WTC11 (cell line): Measurements from ENCODE around the gene SDR9C7. TPM values are rescaled to one million over a fixed set of nuclear protein-coding genes. Genes with fewer than 3 reads are reported as not detected.
A peak's percentile ranks its signal among the peaks of the same experiment; 100 is the strongest.
"Not testable (repeated sequence)": the region's sequence is repeated elsewhere in the genome, so short reads cannot be mapped to it uniquely, and the experiment has no call there.

ENCODE experiments used
- ATAC-seq: fragments of 200-7000 bp; cut with Tn5 transposase; 2 replicates; pipeline ENCODE4 v1.10.0; 2021; ENCODE audit warnings: mild to moderate bottlenecking, moderate library complexity
- CTCF ChIA-PET: fragments of 300-600 bp; sonication (Branson Sonifier 250); formaldehyde crosslinking; loops from one replicate; lab custom pipeline; 2021; ENCODE audit warnings: antibody characterized with exemption; lab: Charles Lee
- POLR2A ChIA-PET: fragments of 350-600 bp; sonication (Branson Sonifier 250); formaldehyde crosslinking; loops from one replicate; lab custom pipeline; 2021; ENCODE audit warnings: antibody characterized with exemption; lab: Charles Lee
- DNase-seq: peaks from one replicate; pipeline ENCODE4 v3.0.0; 2021; ENCODE audit warnings: low spot score
- H3K27ac Mint-ChIP-seq: 2 replicates; pipeline ENCODE4 v1.8.0; 2021; ENCODE audit warnings: mixed read lengths
- H3K27me3 Mint-ChIP-seq: 2 replicates; pipeline ENCODE4 v1.8.0; 2021; ENCODE audit warnings: low read depth, mild to moderate bottlenecking, moderate library complexity, mixed read lengths
- H3K36me3 Mint-ChIP-seq: 2 replicates; pipeline ENCODE4 v1.8.0; 2021; ENCODE audit warnings: mixed read lengths
- H3K4me1 Mint-ChIP-seq: 2 replicates; pipeline ENCODE4 v1.8.0; 2022; ENCODE audit warnings: mixed read lengths
- H3K4me3 Mint-ChIP-seq: 2 replicates; pipeline ENCODE4 v1.8.0; 2021; ENCODE audit warnings: mild to moderate bottlenecking, moderate library complexity, mixed read lengths
- H3K9me3 Mint-ChIP-seq: 2 replicates; pipeline ENCODE4 v1.8.0; 2021; ENCODE audit warnings: mixed read lengths
- HMGA2 ChIP-seq: fragments of 250-450 bp; sonication (Bioruptor Pico); IDR thresholded peaks from 2 replicates; pipeline ENCODE4 v1.4.0; 2021; ENCODE audit warnings: mild to moderate bottlenecking, moderate library complexity
- ZBTB21 ChIP-seq: sonication (generic); formaldehyde crosslinking; IDR thresholded peaks from 2 replicates; pipeline ENCODE4 v1.8.1; 2023; ENCODE audit warnings: mild to moderate bottlenecking, missing genetic modification reagents, borderline replicate concordance
- total RNA-seq: library from RNA; stranded (reverse); gene quantifications from 3 replicates; pipeline ENCODE4 v1.2.3, GENCODE V29; 2021
- TF ChIP-seq, protein P1 (sequence below): sonication (generic); formaldehyde crosslinking; IDR thresholded peaks from 2 replicates; pipeline ENCODE4 v1.8.0; 2022; ENCODE audit warnings: mild to moderate bottlenecking, missing genetic modification reagents

SDR9C7 gene
- total RNA-seq, 1 experiment from 2014 or later, result not detected

DNA sequence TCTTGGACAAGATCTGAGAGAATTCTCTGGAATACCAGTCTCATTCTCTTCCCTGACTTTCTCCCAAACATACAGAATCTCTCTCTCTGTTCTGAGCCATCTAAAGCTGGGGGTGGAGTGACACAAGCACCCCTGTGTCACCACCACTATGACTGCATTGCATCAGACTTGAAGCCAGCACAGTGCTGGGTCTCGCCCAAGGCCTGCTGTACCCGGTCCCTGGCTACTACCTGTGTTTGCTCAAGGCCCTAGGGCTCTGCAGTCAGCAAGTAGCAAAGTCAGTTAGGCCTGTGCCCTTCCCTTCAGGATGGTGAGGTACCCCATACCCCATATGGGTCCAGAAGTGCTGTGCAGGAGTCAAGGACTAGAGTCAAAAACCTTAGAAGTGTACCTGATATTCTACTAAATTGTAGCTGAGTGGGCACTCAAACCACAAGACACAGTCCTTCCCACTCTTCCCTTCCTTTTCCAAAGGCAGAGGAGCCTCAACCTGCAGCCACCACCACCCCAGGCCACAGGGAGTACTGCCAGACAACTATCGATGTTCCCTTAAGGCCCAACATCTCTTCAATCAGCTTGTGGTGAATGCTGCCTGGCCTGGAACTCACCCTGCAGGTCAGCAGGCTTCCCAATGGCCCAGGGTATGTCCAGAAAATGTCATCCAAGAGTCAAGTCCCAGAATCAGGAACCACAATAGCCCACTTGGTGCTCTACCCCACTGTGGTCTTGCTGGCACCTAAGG, 44.4 kb upstream of the SDR9C7 start (continued):
- TF ChIP-seq, protein P1, sequence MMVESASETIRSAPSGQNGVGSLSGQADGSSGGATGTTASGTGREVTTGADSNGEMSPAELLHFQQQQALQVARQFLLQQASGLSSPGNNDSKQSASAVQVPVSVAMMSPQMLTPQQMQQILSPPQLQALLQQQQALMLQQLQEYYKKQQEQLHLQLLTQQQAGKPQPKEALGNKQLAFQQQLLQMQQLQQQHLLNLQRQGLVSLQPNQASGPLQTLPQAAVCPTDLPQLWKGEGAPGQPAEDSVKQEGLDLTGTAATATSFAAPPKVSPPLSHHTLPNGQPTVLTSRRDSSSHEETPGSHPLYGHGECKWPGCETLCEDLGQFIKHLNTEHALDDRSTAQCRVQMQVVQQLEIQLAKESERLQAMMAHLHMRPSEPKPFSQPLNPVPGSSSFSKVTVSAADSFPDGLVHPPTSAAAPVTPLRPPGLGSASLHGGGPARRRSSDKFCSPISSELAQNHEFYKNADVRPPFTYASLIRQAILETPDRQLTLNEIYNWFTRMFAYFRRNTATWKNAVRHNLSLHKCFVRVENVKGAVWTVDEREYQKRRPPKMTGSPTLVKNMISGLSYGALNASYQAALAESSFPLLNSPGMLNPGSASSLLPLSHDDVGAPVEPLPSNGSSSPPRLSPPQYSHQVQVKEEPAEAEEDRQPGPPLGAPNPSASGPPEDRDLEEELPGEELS, result no peak
- no peak for TF ChIP-seq ZBTB21 (CRISPR knock-in tag)
- TF ChIP-seq, all 79 proteins: peak for 0

DNA sequence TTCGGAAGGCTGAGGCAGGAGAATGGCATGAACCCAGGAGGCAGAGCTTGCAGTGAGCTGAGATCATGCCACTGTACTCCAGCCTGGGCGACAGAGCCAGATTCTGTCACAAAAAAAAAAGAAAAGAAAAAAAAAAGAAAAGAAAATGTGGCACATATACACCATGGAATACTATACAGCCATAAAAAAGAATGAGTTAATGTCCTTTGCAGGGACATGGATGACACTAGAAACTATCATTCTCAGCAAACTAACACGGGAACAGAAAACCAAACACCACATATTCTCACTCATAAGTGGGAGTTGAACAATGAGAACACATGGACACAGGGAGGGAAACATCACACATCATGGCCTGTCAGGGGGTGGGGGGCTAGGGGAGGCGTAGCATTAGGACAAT, 43.2 kb upstream of the SDR9C7 start:
- peaks cover 14% of the 10 kb centered on the region for H3K9me3 Mint-ChIP-seq
- ATAC-seq, DNase-seq, H3K4me3 Mint-ChIP-seq, H3K36me3 Mint-ChIP-seq, POLR2A ChIA-PET, H3K27me3 Mint-ChIP-seq, H3K4me1 Mint-ChIP-seq, CTCF ChIA-PET, H3K27ac Mint-ChIP-seq: not testable (repeated sequence)

DNA sequence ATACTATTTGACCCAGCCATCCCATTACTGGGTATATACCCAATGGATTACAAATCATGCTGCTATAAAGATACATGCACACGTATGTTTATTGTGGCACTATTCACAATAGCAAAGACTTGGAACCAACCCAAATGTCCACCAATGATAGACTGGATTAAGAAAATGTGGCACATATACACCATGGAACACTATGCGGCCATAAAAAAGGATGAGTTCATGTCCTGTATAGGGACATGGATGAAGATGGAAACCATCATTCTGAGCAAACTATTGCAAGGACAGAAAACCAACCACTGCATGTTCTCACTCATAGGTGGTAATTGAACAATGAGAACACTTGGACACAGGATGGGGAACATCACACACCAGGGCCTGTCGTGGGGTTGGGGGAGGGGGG, 40.0 kb upstream of the SDR9C7 start:
- DNase-seq, H3K4me1 Mint-ChIP-seq, H3K4me3 Mint-ChIP-seq, H3K27ac Mint-ChIP-seq, POLR2A ChIA-PET, H3K9me3 Mint-ChIP-seq, CTCF ChIA-PET, ATAC-seq, H3K36me3 Mint-ChIP-seq: not testable (repeated sequence)
- peaks cover 33% of the 10 kb centered on the region for H3K27me3 Mint-ChIP-seq

DNA sequence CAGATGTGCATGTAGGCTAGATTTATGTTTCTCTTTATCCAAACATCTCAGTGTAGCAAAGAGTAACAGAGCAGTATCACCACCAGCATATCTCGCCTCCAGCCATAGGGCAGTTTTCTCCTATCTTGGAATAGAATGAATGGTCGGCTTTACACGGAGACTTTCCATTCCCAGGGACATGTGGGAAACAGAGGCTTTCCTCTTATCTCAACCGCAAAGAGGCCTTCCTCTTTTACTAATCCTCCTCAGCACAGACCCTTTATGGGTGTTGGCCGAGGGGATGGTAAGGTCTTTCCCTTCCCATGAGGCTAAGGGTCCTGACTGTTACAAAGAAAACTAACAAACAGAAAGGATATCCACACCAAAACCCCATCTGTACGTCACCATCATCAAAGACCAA, 34.7 kb upstream of the SDR9C7 start:
- H3K36me3 Mint-ChIP-seq, result peaks cover 12% of the 10 kb centered on the region
- H3K4me3 Mint-ChIP-seq, H3K4me1 Mint-ChIP-seq, DNase-seq, H3K27ac Mint-ChIP-seq, ATAC-seq, POLR2A ChIA-PET: not testable (repeated sequence)
- H3K27me3 Mint-ChIP-seq, result peaks cover 52% of the 10 kb centered on the region
- CTCF ChIA-PET, result interaction anchor here (1.3 kb wide), 1 partner anchor 19 kb away, joined by 3 read pairs; no protein-coding TSS in a partner anchor
- peaks cover 31% of the 10 kb centered on the region for H3K9me3 Mint-ChIP-seq

DNA sequence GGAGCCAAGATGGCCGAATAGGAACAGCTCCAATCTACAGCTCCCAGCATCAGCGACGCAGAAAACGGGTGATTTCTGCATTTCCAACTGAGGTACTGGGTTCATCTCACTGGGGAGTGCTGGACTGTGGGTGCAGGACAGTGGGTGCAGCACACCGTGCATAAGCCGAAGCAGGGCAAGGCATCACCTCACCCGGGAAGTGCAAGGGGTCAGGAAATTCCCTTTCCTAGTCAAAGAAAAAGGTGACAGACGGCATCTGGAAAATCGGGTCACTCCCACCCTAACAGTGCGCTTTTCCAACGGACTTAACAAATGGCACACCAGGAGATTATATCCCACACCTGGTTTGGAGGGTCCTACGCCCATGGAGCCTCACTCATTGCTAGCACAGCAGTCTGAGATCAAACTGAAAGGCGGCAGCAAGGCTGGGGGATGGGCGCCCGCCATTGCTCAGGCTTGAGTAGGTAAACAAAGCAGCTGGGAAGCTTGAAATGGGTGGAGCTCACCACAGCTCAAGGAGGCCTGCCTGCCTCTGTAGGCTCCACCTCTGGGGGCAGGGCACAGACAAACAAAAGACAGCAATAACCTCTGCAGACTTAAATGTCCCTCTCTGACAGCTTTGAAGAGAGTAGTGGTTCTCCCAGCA, 31.9 kb upstream of the SDR9C7 start:
- H3K4me1 Mint-ChIP-seq, ATAC-seq, DNase-seq, H3K4me3 Mint-ChIP-seq, H3K27ac Mint-ChIP-seq, CTCF ChIA-PET: not testable (repeated sequence)
- Mint-ChIP-seq H3K9me3 (peaks cover 49% of the 10 kb centered on the region), H3K36me3 (peaks cover 23% of the 10 kb centered on the region), H3K27me3 (peaks cover 45% of the 10 kb centered on the region)
- POLR2A ChIA-PET, result interaction anchor here (0.7 kb wide), 1 partner anchor 214 kb away, joined by 3 read pairs; the partner anchor contains the start of gene PRIM1

DNA sequence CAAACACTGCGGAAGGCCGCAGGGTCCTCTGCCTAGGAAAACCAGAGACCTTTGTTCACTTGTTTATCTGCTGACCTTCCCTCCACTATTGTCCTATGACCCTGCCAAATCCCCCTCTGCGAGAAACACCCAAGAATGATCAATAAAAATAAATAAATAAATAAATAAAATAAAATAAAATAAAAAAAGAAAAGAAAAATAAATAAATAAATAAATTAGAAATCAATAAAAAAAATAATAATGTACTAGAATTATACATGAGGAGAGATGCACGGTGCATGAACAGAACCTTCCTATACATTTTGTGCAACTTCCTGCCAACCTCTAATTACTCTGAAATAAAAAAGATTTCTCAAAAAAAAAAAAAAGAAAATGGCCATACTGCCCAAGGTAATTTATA, 30.9 kb upstream of the SDR9C7 start:
- CTCF ChIA-PET, POLR2A ChIA-PET: not testable (repeated sequence)
- H3K9me3 Mint-ChIP-seq, result peaks cover 58% of the 10 kb centered on the region

DNA sequence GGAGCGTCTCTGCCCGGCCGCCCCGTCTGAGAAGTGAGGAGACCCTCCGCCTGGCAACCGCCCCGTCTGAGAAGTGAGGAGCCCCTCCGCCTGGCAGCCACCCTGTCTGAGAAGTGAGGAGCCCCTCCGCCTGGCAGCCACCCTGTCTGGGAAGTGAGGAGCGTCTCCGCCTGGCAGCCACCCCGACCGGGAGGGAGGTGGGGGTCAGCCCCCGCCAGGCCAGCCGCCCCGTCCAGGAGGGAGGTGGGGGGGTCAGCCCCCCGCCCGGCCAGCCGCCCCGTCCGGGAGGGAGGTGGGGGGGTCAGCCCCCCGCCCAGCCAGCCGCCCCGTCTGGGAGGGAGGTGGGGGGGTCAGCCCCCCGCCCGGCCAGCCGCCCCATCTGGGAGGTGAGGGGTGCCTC, 29.3 kb upstream of the SDR9C7 start:
- peaks cover 67% of the 10 kb centered on the region for H3K9me3 Mint-ChIP-seq
- CTCF ChIA-PET, H3K27ac Mint-ChIP-seq, DNase-seq, H3K4me3 Mint-ChIP-seq, ATAC-seq, POLR2A ChIA-PET, H3K4me1 Mint-ChIP-seq: not testable (repeated sequence)
- H3K36me3 Mint-ChIP-seq, result peaks cover 26% of the 10 kb centered on the region
- H3K27me3 Mint-ChIP-seq, result peaks cover 48% of the 10 kb centered on the region

More for the DNA sequence above, 30.9 kb upstream of the SDR9C7 start:
- not testable (repeated sequence) for H3K27ac Mint-ChIP-seq, ATAC-seq, H3K4me3 Mint-ChIP-seq, DNase-seq, H3K4me1 Mint-ChIP-seq
- Mint-ChIP-seq H3K36me3 (peaks cover 23% of the 10 kb centered on the region), H3K27me3 (peaks cover 45% of the 10 kb centered on the region)
- TF ChIP-seq HMGA2 (CRISPR knock-in tag), result peak; percentile 96

DNA sequence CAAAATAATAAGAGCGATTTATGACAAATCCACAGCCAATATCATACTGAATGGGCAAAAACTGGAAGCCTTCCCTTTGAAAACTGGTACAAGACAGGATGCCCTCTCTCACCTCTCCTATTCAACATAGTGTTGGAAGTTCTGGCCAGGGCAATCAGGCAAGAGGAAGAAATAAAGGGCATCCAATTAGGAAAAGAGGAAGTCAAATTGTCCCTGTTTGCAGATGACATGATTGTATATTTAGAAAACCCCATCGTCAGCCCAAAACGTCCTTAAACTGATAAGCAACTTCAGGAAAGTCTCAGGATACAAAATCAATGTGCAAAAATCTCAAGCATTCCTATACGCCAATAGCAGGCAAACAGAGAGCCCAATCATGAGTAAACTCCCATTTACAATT, 28.0 kb upstream of the SDR9C7 start:
- ATAC-seq, DNase-seq, H3K4me1 Mint-ChIP-seq, POLR2A ChIA-PET, H3K4me3 Mint-ChIP-seq, CTCF ChIA-PET, H3K27ac Mint-ChIP-seq: not testable (repeated sequence)
- Mint-ChIP-seq H3K9me3 (peaks cover 69% of the 10 kb centered on the region), H3K36me3 (peaks cover 30% of the 10 kb centered on the region), H3K27me3 (peaks cover 51% of the 10 kb centered on the region)
